Parietal lobe (tissue), 1 donor: Measurements from ENCODE around the gene BRPF1. TPM values are rescaled to one million over a fixed set of nuclear protein-coding genes. Genes with fewer than 3 reads are reported as not detected.

Experiments
- total RNA-seq: library from RNA; depleted of rRNA; stranded (reverse); fragments of >200 nt; gene quantifications from one replicate; pipeline ENCODE4 v1.2.3, GENCODE V29; 2014

Gene BRPF1
- 23.5 TPM for total RNA-seq

GRCh38 chr3:9731206-9732079 is at the start of gene BRPF1:
TSS of gene BRPF1 (plus strand) at chr3:9731735. CDS start at chr3:9734141, 2,406 bp downstream.

GRCh38 chr3:9703736-9704346 is 27.7 kb upstream of the BRPF1 start, which contains the start of gene CPNE9:
TSS of gene CPNE9 (plus strand) at chr3:9703833. CDS start at chr3:9703997, 164 bp downstream.

GRCh38 chr3:9749645-9750555 is 18.4 kb downstream of the BRPF1 start, which contains the start of gene OGG1:
TSS of gene OGG1 (plus strand) at chr3:9749952. CDS start at chr3:9750287, 335 bp downstream.

GRCh38 chr3:9769426-9770275 is 38.1 kb downstream of the BRPF1 start, which contains the start of gene CAMK1:
TSS of gene CAMK1 (minus strand) at chr3:9769947. CDS start at chr3:9767749, 2,198 bp downstream.

GRCh38 chr3:9792405-9793160 is 61.0 kb downstream of the BRPF1 start, which contains the start of the genes ARPC4 and TADA3:
TSS of gene ARPC4 (plus strand) at chr3:9793082. CDS start at chr3:9793122, 40 bp downstream.
TSS of gene TADA3 (minus strand) at chr3:9792473. CDS start at chr3:9791466, 1,007 bp downstream.

Other genes with a start within 250 kb of the BRPF1 start
- 47.6 TPM for gene LHFPL4, start 177.9 kb upstream of the BRPF1 start, total RNA-seq
- 23.5 TPM for gene MTMR14, start 82.2 kb upstream of the BRPF1 start, total RNA-seq
- gene CPNE9, start 27.9 kb upstream of the BRPF1 start, total RNA-seq = 0.31 TPM
- 113 TPM for gene OGG1, start 18.2 kb downstream of the BRPF1 start, total RNA-seq
- 38.5 TPM for gene CAMK1, start 38.2 kb downstream of the BRPF1 start, total RNA-seq
- gene TADA3, start 60.7 kb downstream of the BRPF1 start, total RNA-seq = 35.7 TPM
- 117 TPM for gene ARPC4, start 61.3 kb downstream of the BRPF1 start, total RNA-seq
- 60.1 TPM for gene TTLL3, start 78.5 kb downstream of the BRPF1 start, total RNA-seq
- 35.1 TPM for gene RPUSD3, start 112.3 kb downstream of the BRPF1 start, total RNA-seq
- gene CIDEC, start 148.5 kb downstream of the BRPF1 start, total RNA-seq = not detected
- 14.4 TPM for gene JAGN1, start 158.9 kb downstream of the BRPF1 start, total RNA-seq
- gene IL17RE, start 171.1 kb downstream of the BRPF1 start, total RNA-seq = 0.31 TPM
- gene IL17RC, start 185.4 kb downstream of the BRPF1 start, total RNA-seq = 6.6 TPM
- 31.0 TPM for gene CRELD1, start 202.1 kb downstream of the BRPF1 start, total RNA-seq
- 4.1 TPM for gene PRRT3, start 220.7 kb downstream of the BRPF1 start, total RNA-seq